SJSA1 (cell line): ENCODE measurements around the gene ENKD1. TPM values are rescaled to one million over a fixed set of nuclear protein-coding genes. Genes with fewer than 3 reads are reported as not detected.

Experiments used
- DNase-seq, 2 experiments: peaks; one replicate each; pipeline ENCODE4 v3.0.0-alpha.2; 2015 to 2020; ENCODE audit warnings: low spot score in 2 of 2, low read depth in 1 of 2
- H3K27ac ChIP-seq: fragments of 250-450 bp; sonication (Bioruptor Pico); 2 replicates; pipeline ENCODE4 v1.5.1; 2020; ENCODE audit warnings: mild to moderate bottlenecking, moderate library complexity
- H3K27me3 ChIP-seq: fragments of 250-450 bp; sonication (Bioruptor Pico); replicated peaks from 2 replicates; pipeline ENCODE4 v1.5.1; 2020; ENCODE audit warnings: mild to moderate bottlenecking, moderate library complexity
- H3K36me3 ChIP-seq: fragments of 250-450 bp; sonication (Bioruptor Pico); 2 replicates; pipeline ENCODE4 v1.5.1; 2020; ENCODE audit warnings: mild to moderate bottlenecking
- H3K4me1 ChIP-seq: fragments of 250-450 bp; sonication (Bioruptor Pico); replicated peaks from 2 replicates; pipeline ENCODE4 v1.6.1; 2021; ENCODE audit warnings: mild to moderate bottlenecking
- H3K4me3 ChIP-seq: fragments of 250-450 bp; sonication (Bioruptor Pico); 2 replicates; pipeline ENCODE4 v1.5.1; 2020; ENCODE audit warnings: mild to moderate bottlenecking
- H3K9me3 ChIP-seq: fragments of 250-450 bp; sonication (Bioruptor Pico); replicated peaks from 2 replicates; pipeline ENCODE4 v1.5.1; 2020; ENCODE audit warnings: mild to moderate bottlenecking
- total RNA-seq: library from RNA; depleted of rRNA; stranded (reverse); fragments of >200 nt; shearing (Covaris generic); gene quantifications from 2 replicates; pipeline ENCODE4 v1.2.3, GENCODE V29; 2014

Gene ENKD1
- total RNA-seq, 1 experiment from 2014 or later = 5.1 TPM

- H3K27me3 ChIP-seq = no peaks in the 10 kb centered on the region
- H3K4me1 ChIP-seq = no peaks in the 10 kb centered on the region
- no peak overlapping the region for H3K4me3 ChIP-seq
- H3K27ac ChIP-seq = no peak overlapping the region
- no peak for DNase-seq
- no peaks in the 10 kb centered on the region for H3K36me3 ChIP-seq
- no peaks in the 10 kb centered on the region for H3K9me3 ChIP-seq
Measured at GRCh38 chr16:67674851-67675578, 8.5 kb upstream of the ENKD1 start.

- Histone ChIP-seq H3K4me3 (no peak overlapping the region), H3K36me3 (no peaks in the 10 kb centered on the region), H3K4me1 (no peaks in the 10 kb centered on the region), H3K27me3 (no peaks in the 10 kb centered on the region), H3K27ac (no peak overlapping the region), H3K9me3 (no peaks in the 10 kb centered on the region)
- no peak for DNase-seq
Measured at GRCh38 chr16:67673712-67674580, 7.4 kb upstream of the ENKD1 start.

- Histone ChIP-seq H3K4me3 (no peak overlapping the region), H3K9me3 (no peaks in the 10 kb centered on the region), H3K36me3 (no peaks in the 10 kb centered on the region), H3K4me1 (peaks cover 4% of the 10 kb centered on the region; the same call in 1 of the 2 replicates), H3K27me3 (no peaks in the 10 kb centered on the region), H3K27ac (no peak overlapping the region)
- DNase-seq = no peak
Measured at GRCh38 chr16:67672739-67673662, 6.5 kb upstream of the ENKD1 start.

GRCh38 chr16:67672306-67672705, 5.8 kb upstream of the ENKD1 start:
- no peaks in the 10 kb centered on the region for H3K27me3 ChIP-seq
- no peak for DNase-seq
- H3K36me3 ChIP-seq = no peaks in the 10 kb centered on the region
- peaks cover 10% of the 10 kb centered on the region for H3K4me1 ChIP-seq
- H3K4me3 ChIP-seq = no peak overlapping the region
- no peaks in the 10 kb centered on the region for H3K9me3 ChIP-seq
- H3K27ac ChIP-seq = no peak overlapping the region

GRCh38 chr16:67669499-67670101, 3.0 kb upstream of the ENKD1 start:
- Histone ChIP-seq H3K27me3 (no peaks in the 10 kb centered on the region), H3K36me3 (no peaks in the 10 kb centered on the region), H3K4me1 (peaks cover 25% of the 10 kb centered on the region), H3K27ac (no peak overlapping the region), H3K4me3 (no peak overlapping the region), H3K9me3 (peaks cover 2% of the 10 kb centered on the region; the same call in 1 of the 2 replicates)
- DNase-seq = no peak

- H3K27me3 ChIP-seq = no peaks in the 10 kb centered on the region
- no peak overlapping the region for H3K27ac ChIP-seq
- peaks cover 2% of the 10 kb centered on the region; the same call in 1 of the 2 replicates for H3K9me3 ChIP-seq
- no peak overlapping the region for H3K4me3 ChIP-seq
- DNase-seq = no peak
- peaks cover 25% of the 10 kb centered on the region for H3K4me1 ChIP-seq
- no peaks in the 10 kb centered on the region for H3K36me3 ChIP-seq
Measured at GRCh38 chr16:67668495-67669157, 2.1 kb upstream of the ENKD1 start.

GRCh38 chr16:67667817-67668494, 1.4 kb upstream of the ENKD1 start:
- peaks cover 25% of the 10 kb centered on the region for H3K4me1 ChIP-seq
- H3K27ac ChIP-seq = no peak overlapping the region
- H3K9me3 ChIP-seq = peaks cover 2% of the 10 kb centered on the region; the same call in 1 of the 2 replicates
- DNase-seq = peak; percentile 91 to 95
- H3K4me3 ChIP-seq = no peak overlapping the region
- no peaks in the 10 kb centered on the region for H3K27me3 ChIP-seq
- no peaks in the 10 kb centered on the region for H3K36me3 ChIP-seq

- Histone ChIP-seq H3K36me3 (no peaks in the 10 kb centered on the region), H3K4me3 (no peak overlapping the region), H3K27ac (no peak overlapping the region), H3K4me1 (peaks cover 25% of the 10 kb centered on the region), H3K9me3 (peaks cover 2% of the 10 kb centered on the region; the same call in 1 of the 2 replicates), H3K27me3 (no peaks in the 10 kb centered on the region)
- no peak for DNase-seq
Measured at GRCh38 chr16:67667453-67667816, 885 bp upstream of the ENKD1 start.

- peaks cover 26% of the 10 kb centered on the region for H3K4me1 ChIP-seq
- no peak for DNase-seq
- H3K27ac ChIP-seq = no peak overlapping the region
- H3K9me3 ChIP-seq = peaks cover 2% of the 10 kb centered on the region; the same call in 1 of the 2 replicates
- H3K36me3 ChIP-seq = no peaks in the 10 kb centered on the region
- no peaks in the 10 kb centered on the region for H3K27me3 ChIP-seq
- H3K4me3 ChIP-seq = peak overlapping the region; percentile 47
Measured at GRCh38 chr16:67666032-67666551, 458 bp downstream of the ENKD1 start.

GRCh38 chr16:67665598-67665997, 952 bp downstream of the ENKD1 start:
- no peaks in the 10 kb centered on the region for H3K36me3 ChIP-seq
- H3K4me1 ChIP-seq = peaks cover 29% of the 10 kb centered on the region
- H3K9me3 ChIP-seq = peaks cover 2% of the 10 kb centered on the region; the same call in 1 of the 2 replicates
- peak overlapping the region; percentile 47 for H3K4me3 ChIP-seq
- H3K27me3 ChIP-seq = no peaks in the 10 kb centered on the region
- DNase-seq = no peak
- H3K27ac ChIP-seq = no peak overlapping the region

GRCh38 chr16:67664871-67665270, 1.7 kb downstream of the ENKD1 start:
- DNase-seq = no peak
- Histone ChIP-seq H3K27ac (no peak overlapping the region), H3K4me1 (peaks cover 32% of the 10 kb centered on the region), H3K4me3 (no peak overlapping the region), H3K36me3 (peaks cover 1% of the 10 kb centered on the region; the same call in 1 of the 2 replicates), H3K9me3 (peaks cover 2% of the 10 kb centered on the region; the same call in 1 of the 2 replicates), H3K27me3 (no peaks in the 10 kb centered on the region)

GRCh38 chr16:67664258-67664657, 2.3 kb downstream of the ENKD1 start:
- Histone ChIP-seq H3K27me3 (no peaks in the 10 kb centered on the region), H3K27ac (no peak overlapping the region), H3K36me3 (peaks cover 7% of the 10 kb centered on the region), H3K4me1 (peaks cover 38% of the 10 kb centered on the region), H3K9me3 (peaks cover 2% of the 10 kb centered on the region; the same call in 1 of the 2 replicates), H3K4me3 (no peak overlapping the region)
- no peak for DNase-seq
